Right lobe of liver (tissue), 6 donors: ENCODE measurements around the gene KRT13. TPM values are rescaled to one million over a fixed set of nuclear protein-coding genes. Genes with fewer than 3 reads are reported as not detected.

Experiments used
- ATAC-seq, 4 donors: fragments of 200-7000 bp; cut with Tn5 transposase; one replicate each; pipeline ENCODE4 v1.9.1; 2020; ENCODE audit warnings: mild to moderate bottlenecking in 4 of 4, moderate library complexity in 4 of 4
- DNase-seq, 3 donors: peaks; one replicate each; pipeline ENCODE4 v3.0.0-alpha.2; 2020
- H3K27ac ChIP-seq, 3 donors: fragments of 200-600 bp; one replicate each; pipeline ENCODE4 v1.8.0; 2022
- H3K27me3 ChIP-seq, 2 donors: fragments of 200-600 bp; one replicate each; pipeline ENCODE4 v1.8.0; 2022
- H3K36me3 ChIP-seq, 4 donors: fragments of 200-600 bp; sonication (generic) in 1 of 4; one replicate each; pipeline versions ENCODE4 v1.5.1 to v1.8.0; 2017 to 2022; ENCODE audit warnings: control low read depth in 1 of 4
- H3K4me1 ChIP-seq, 4 donors: fragments of 200-600 bp; sonication (generic) in 1 of 4; one replicate each; pipeline versions ENCODE4 v1.5.1 to v1.8.0; 2017 to 2022; ENCODE audit warnings: control low read depth in 1 of 4
- H3K4me3 ChIP-seq, 3 donors: fragments of 200-600 bp; one replicate each; pipeline ENCODE4 v1.8.0; 2022
- H3K9me3 ChIP-seq, 4 donors: fragments of 200-600 bp; sonication (generic) in 1 of 4; one replicate each; pipeline versions ENCODE4 v1.5.1 to v1.8.0; 2017 to 2022; ENCODE audit warnings: control low read depth in 1 of 4
- CTCF ChIP-seq, 4 donors: fragments of 200-600 bp in 3 of 4; fragments of 450-650 bp in 1 of 4; IDR thresholded peaks; one replicate each; pipeline versions ENCODE4 v1.5.1 to v1.8.0; 2016 to 2022; ENCODE audit warnings: antibody characterized with exemption in 4 of 4, mild to moderate bottlenecking in 2 of 4
- POLR2A ChIP-seq: fragments of 450-650 bp; IDR thresholded peaks from one replicate; pipeline ENCODE4 v1.6.1; 2017; ENCODE audit warnings: antibody characterized with exemption, mild to moderate bottlenecking
- WGBS: methylation state at CpG from one replicate; pipeline ENCODE4 v1.1.6; 2018; ENCODE audit warnings: low coverage, low lambda C conversion rate; ENCODE audit not compliant: insufficient coverage; ENCODE audit errors: missing lambda C conversion rate; 5-methylcytosine and 5-hydroxymethylcytosine counted together
- intact Hi-C, 2 donors: fragments of 100-400 bp; cut with DNase I; formaldehyde crosslinking; loops; one replicate each; pipeline versions ENCODE4 v1.11.2 to v1.14.1; 2022
- total RNA-seq, 6 experiments: library from RNA; depleted of rRNA in 2 of 6; stranded (reverse); fragments of >200 nt in 2 of 6; fragmentation: NEBNext Ultra II Directional in 3 of 6; extraction: Animal tissue kit (Norgen Biotek cat#: 25700) in 3 of 6; gene quantifications; one replicate each; pipeline versions ENCODE4 v1.1.0 to v1.2.4, GENCODE V29; 2016 to 2023
- donor health status: DM: no; HTN: yes; CAD: no.
- donor health status: DM: no; HTN: no; CAD: no.
- donor health status: DM: no; HTN: no; CAD: no.
- donor health status: DM: no; HTN: yes; CAD: no.
- donor health status: DM: no; HTN: yes; CAD: no.

The KRT13 gene
- total RNA-seq, 6 experiments from 2014 or later, result 1.6 TPM; not detected in 5

- Histone ChIP-seq H3K4me3 (no peak overlapping the region), H3K4me1 (no peaks in the 10 kb centered on the region), H3K27me3 (no peaks in the 10 kb centered on the region), H3K9me3 (no peaks in the 10 kb centered on the region), H3K27ac (no peak overlapping the region), H3K36me3 (no peaks in the 10 kb centered on the region)
- intact Hi-C loops, result no loop called here
- no peak for TF ChIP-seq CTCF (IDR thresholded peaks at IDR 0.05)
- no peak for TF ChIP-seq POLR2A
- 12% methylated on average over 6 of the region's 6 CpGs for whole genome bisulfite sequencing
- ATAC-seq (peak; percentile 34 to 55 (median 48)), DNase-seq (no peak)
Observed at GRCh38 chr17:41492351-41492750, 13.1 kb downstream of the KRT13 start.

GRCh38 chr17:41491476-41491875, 13.9 kb downstream of the KRT13 start:
- Histone ChIP-seq H3K27ac (no peak overlapping the region), H3K9me3 (no peaks in the 10 kb centered on the region), H3K36me3 (no peaks in the 10 kb centered on the region), H3K27me3 (no peaks in the 10 kb centered on the region), H3K4me3 (no peak overlapping the region), H3K4me1 (no peaks in the 10 kb centered on the region)
- ATAC-seq (no peak), DNase-seq (no peak)
- TF ChIP-seq CTCF (IDR thresholded peaks at IDR 0.05) (no peak), POLR2A (no peak)
- intact Hi-C loops, result no loop called here
- WGBS, result 40% methylated on average over 1 of the region's 2 CpGs

GRCh38 chr17:41490000-41490990, 15.1 kb downstream of the KRT13 start:
- intact Hi-C loops, result no loop called here
- Histone ChIP-seq H3K36me3 (no peaks in the 10 kb centered on the region), H3K27ac (no peak overlapping the region), H3K9me3 (no peaks in the 10 kb centered on the region), H3K27me3 (no peaks in the 10 kb centered on the region), H3K4me3 (no peak overlapping the region), H3K4me1 (no peaks in the 10 kb centered on the region)
- no peak for TF ChIP-seq POLR2A
- TF ChIP-seq CTCF (IDR thresholded peaks at IDR 0.05), result no peak
- peak in 1 of 4 donors; percentile 36 for ATAC-seq
- 44% methylated on average over 10 of the region's 10 CpGs for WGBS
- no peak for DNase-seq

GRCh38 chr17:41489531-41489930, 15.9 kb downstream of the KRT13 start, which contains the start of gene KRT36:
Gene KRT36, minus strand, starts transcription at chr17:41489910. Its CDS starts 46 bp downstream, at chr17:41489864.
- Histone ChIP-seq H3K9me3 (no peaks in the 10 kb centered on the region), H3K27ac (no peak within 1 kb of the TSS), H3K4me3 (no peak within 1 kb of the TSS), H3K4me1 (no peaks in the 10 kb centered on the region), H3K36me3 (no peaks in the 10 kb centered on the region), H3K27me3 (no peaks in the 10 kb centered on the region)
- ATAC-seq, result no peak
- intact Hi-C loops, result no loop called here
- DNase-seq, result no peak
- no CpG with 5 or more reads among the region's 12 CpGs for WGBS
- TF ChIP-seq CTCF (IDR thresholded peaks at IDR 0.05) (no peak), POLR2A (no peak)
